ENCODE measurements around the gene CDKN1C.

CDKN1C gene

GRCh38 chr11:2883640-2883978 is 2.0 kb downstream of the CDKN1C start:
- Histone ChIP-seq H3K9ac (ENCODE audit: low read depth, low read length) (peak overlapping the region; percentile 68; the same call in 1 of the 2 replicates), H3K4me1 (ENCODE audit: insufficient read depth, low read length) (peaks cover 5% of the 10 kb centered on the region; the same call in 1 of the 2 replicates), H3K9me3 (ENCODE audit: control insufficient read depth, insufficient read depth, low read length) (no peaks in the 10 kb centered on the region), H3K36me3 (ENCODE audit: insufficient read depth, low read length) (no peaks in the 10 kb centered on the region)

DNA sequence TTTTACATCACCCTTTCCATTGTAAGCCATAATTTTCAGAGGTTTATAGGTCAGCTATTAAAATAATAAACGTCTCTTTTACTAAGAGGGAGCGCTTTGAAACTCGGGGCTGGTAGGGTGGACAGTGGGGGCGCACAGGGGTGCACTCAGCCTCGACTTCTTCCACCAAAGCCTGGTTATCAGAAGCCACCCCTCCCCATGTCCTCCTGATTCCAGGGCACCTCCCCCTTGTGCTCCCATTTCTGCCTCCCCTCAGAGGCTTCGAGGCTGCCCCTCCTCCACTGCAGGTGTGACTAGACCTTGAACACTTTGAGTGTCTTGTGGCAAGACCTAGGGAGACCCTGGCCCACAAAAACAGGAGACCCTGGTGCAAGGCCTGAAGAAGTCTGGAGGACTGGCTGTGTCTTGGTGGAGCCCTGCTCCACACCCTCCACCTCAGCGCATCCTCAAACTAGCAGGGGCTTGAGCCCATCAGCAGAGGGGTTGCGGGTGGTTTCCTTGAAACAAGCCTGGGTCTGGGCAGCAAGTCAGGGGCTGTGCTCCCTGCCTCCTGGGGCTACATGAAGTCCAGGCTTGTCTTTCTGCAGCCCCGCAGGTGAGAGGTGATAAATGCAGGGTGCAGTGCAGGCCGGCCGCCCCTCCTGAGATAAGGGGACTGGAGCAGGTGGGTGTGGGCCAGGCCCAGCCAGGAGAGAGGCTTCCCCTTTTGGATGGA is 3.0 kb downstream of the CDKN1C start:
- no peaks in the 10 kb centered on the region for H3K36me3 ChIP-seq (ENCODE audit: insufficient read depth, low read length)
- H3K9ac ChIP-seq (ENCODE audit: low read depth, low read length) = no peak overlapping the region

GRCh38 chr11:2881981-2882375 is 3.6 kb downstream of the CDKN1C start:
- no peaks in the 10 kb centered on the region for H3K36me3 ChIP-seq (ENCODE audit: insufficient read depth, low read length)
- no peaks in the 10 kb centered on the region for H3K9me3 ChIP-seq (ENCODE audit: control insufficient read depth, insufficient read depth, low read length)
- no peak overlapping the region for H3K9ac ChIP-seq (ENCODE audit: low read depth, low read length)
- peaks cover 5% of the 10 kb centered on the region; the same call in 1 of the 2 replicates for H3K4me1 ChIP-seq (ENCODE audit: insufficient read depth, low read length)

More for the DNA sequence above, 3.0 kb downstream of the CDKN1C start:
- Histone ChIP-seq H3K4me1 (ENCODE audit: insufficient read depth, low read length) (peaks cover 5% of the 10 kb centered on the region; the same call in 1 of the 2 replicates), H3K9me3 (ENCODE audit: control insufficient read depth, insufficient read depth, low read length) (no peaks in the 10 kb centered on the region)

DNA sequence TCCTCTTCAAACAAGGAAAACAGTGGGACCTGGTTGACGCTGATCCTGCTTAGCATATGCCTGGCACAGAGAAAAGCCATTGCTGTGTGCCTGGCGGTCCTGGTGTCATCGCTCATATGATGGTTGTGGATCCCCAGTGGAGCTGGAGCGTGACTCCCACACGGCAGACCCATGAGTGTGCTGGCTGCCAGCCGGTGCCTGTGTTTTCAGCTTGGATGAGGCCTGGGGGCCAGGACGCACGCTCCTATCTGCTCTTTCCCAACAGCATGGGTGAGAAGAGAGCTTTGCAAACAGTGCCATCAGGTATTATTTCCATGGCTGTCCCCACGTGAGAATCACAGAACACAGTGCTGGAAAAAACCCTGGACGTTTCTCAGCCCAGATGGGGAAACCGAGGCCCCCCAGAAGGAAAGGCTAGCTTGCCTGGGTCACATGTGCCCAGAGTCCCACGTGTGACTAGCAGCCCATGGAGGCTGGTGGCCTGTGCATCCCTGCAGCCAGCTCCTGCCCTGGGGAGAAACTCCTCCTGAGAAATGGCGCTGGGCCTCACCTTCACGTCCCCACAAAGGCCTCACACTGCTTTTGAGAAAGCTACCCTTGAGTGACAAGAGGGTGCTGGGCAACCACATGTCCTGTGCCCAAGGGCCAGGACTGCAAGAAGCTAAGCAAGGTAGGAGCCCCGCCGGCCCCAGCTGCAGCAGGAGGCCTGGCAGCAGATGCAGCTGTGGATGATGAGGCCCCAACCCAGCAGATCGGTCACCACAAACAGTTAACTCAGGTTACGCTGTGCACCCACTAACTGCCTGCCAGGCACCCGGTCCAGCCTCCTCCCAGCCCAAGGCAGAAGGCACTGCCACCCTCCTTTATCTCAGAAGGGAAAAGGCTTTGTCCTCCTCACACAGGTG is 4.2 kb downstream of the CDKN1C start:
- Histone ChIP-seq H3K4me1 (ENCODE audit: insufficient read depth, low read length) (peaks cover 1% of the 10 kb centered on the region; the same call in 1 of the 2 replicates), H3K9ac (ENCODE audit: low read depth, low read length) (no peak overlapping the region)

GRCh38 chr11:2880646-2881045 is 4.9 kb downstream of the CDKN1C start:
- no peak overlapping the region for H3K9ac ChIP-seq (ENCODE audit: low read depth, low read length)
- no peaks in the 10 kb centered on the region; the same call in 1 of the 2 replicates for H3K4me1 ChIP-seq (ENCODE audit: insufficient read depth, low read length)
- no peaks in the 10 kb centered on the region for H3K9me3 ChIP-seq (ENCODE audit: control insufficient read depth, insufficient read depth, low read length)
- no peaks in the 10 kb centered on the region for H3K36me3 ChIP-seq (ENCODE audit: insufficient read depth, low read length)

More for the DNA sequence above, 4.2 kb downstream of the CDKN1C start:
- Histone ChIP-seq H3K36me3 (ENCODE audit: insufficient read depth, low read length) (no peaks in the 10 kb centered on the region), H3K9me3 (ENCODE audit: control insufficient read depth, insufficient read depth, low read length) (no peaks in the 10 kb centered on the region)

DNA sequence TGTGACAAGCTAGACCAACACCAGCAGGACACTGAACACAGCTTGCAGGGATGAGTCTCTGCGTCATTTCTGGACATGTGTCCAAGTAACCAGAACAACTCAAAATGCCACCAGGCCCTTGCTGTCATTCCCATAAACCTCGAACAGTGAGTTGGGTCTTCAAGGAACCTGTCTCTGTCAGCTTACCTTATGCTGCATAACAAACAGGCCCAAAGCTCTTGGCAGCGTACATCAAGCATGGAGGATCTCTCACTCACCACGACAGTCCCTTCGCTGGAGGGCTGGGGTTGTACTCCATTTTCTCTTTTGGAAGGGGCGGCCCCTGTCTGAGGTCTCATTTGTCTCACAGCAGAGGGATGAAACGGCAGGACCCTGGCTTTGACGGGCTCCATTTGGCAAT is 6.8 kb downstream of the CDKN1C start:
- Histone ChIP-seq H3K9ac (ENCODE audit: low read depth, low read length) (no peak overlapping the region), H3K36me3 (ENCODE audit: insufficient read depth, low read length) (no peaks in the 10 kb centered on the region), H3K4me1 (ENCODE audit: insufficient read depth, low read length) (no peaks in the 10 kb centered on the region; the same call in 1 of the 2 replicates), H3K9me3 (ENCODE audit: control insufficient read depth, insufficient read depth, low read length) (no peaks in the 10 kb centered on the region)

DNA sequence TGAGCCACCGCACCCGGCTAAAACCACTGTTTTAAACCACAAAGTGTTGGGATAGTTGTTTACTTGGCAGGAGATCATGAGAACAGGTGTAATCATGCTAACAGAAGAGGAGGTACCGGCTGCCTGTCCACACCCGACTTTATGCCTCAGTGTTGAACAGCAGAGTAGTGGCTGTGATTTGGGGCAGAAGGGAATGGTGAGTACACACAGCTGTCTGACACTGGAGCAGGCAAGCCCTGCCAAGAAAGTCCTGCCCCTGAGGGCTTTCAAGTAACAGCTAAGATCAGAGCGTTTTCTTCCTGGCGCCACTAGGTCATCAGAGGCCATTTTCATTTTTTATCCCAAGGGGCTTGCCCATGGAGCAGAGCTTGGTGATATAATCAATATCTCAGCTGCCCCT is 8.1 kb downstream of the CDKN1C start:
- Histone ChIP-seq H3K4me1 (ENCODE audit: insufficient read depth, low read length) (no peaks in the 10 kb centered on the region; the same call in 1 of the 2 replicates), H3K9ac (ENCODE audit: low read depth, low read length) (no peak overlapping the region), H3K9me3 (ENCODE audit: control insufficient read depth, insufficient read depth, low read length) (no peaks in the 10 kb centered on the region), H3K36me3 (ENCODE audit: insufficient read depth, low read length) (no peaks in the 10 kb centered on the region)

DNA sequence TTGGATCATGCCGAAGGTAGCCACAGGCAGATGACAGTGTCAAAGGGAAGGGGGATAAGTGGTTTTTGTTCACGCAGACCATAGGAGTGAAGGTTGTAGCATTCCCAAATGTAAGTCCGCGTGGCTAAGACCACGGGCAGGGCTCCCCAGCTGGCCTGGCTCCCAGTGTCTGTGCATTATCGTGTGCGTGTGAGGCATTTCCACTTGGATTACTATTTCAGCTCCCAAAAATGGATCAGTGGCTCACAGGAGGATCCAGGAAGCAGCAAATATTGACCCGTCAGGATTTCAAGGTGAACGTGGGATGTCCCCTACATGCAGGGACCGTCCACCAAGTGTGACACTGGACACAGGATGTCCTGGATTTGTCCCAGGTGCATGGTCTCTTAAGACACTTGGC is 10.6 kb downstream of the CDKN1C start:
- Histone ChIP-seq H3K9me3 (ENCODE audit: control insufficient read depth, insufficient read depth, low read length) (no peaks in the 10 kb centered on the region), H3K9ac (ENCODE audit: low read depth, low read length) (no peak overlapping the region)

DNA sequence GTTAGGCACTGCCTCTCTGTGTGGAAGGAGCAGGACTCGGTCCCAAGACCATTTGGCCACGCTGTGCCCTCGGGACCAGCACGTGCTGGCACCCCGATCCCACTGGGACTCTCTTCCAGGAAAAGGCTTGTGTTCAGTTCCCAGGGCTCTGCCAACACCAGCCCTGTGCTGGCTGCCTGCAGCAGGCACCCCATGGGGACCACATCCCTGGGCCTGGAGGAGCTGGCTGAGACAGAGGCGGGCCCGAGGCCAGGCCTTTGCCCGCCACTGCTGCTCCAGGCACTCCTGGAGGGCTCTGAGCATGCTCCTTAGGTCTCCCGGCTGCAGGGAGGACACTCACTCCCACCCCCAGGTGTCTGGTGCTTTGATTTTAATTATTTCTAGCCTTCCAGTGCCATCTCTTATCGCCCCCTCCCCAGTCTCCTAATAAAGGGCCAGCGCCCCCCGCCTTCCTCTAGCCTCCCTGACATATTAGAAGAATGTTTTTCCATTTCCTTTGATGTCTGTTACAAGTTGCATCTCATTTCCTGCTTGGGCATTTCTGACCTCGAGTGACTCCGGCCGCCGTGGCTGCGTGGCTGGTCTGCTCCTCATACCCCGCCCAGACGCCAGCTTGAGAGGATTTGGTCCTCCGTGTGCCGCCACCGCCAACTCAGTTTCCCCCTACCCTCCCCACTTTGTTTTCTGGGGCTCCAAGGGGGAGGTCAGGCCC is 14.4 kb downstream of the CDKN1C start:
- peaks cover 20% of the 10 kb centered on the region for H3K4me1 ChIP-seq (ENCODE audit: insufficient read depth, low read length)
- no peaks in the 10 kb centered on the region; the same call in 1 of the 2 replicates for H3K9me3 ChIP-seq (ENCODE audit: control insufficient read depth, insufficient read depth, low read length)
- no peaks in the 10 kb centered on the region for H3K36me3 ChIP-seq (ENCODE audit: insufficient read depth, low read length)
- H3K9ac ChIP-seq (ENCODE audit: low read depth, low read length) = no peak overlapping the region

More for the DNA sequence above, 10.6 kb downstream of the CDKN1C start:
- no peaks in the 10 kb centered on the region for H3K36me3 ChIP-seq (ENCODE audit: insufficient read depth, low read length)
- peaks cover 6% of the 10 kb centered on the region; the same call in 1 of the 2 replicates for H3K4me1 ChIP-seq (ENCODE audit: insufficient read depth, low read length)

DNA sequence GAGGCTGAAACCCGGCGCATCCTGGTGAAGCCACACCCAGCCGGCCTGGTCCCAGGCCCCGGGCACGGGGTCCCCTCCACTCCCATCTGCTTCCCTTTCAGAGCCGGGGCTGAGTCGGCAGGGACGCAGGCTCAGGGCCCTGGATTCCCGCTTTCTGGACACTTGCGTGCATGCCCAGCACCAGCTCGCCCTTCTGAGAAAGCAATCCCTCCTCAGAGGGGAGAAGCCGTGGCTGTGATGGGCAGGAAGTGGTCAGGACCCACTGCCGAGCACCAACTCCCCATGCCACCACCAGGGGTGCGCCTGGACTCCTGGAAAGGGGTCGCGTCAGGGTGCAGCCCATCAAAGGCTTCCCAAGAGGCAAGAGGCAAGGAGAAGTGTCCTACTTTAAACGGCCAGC is 15.1 kb downstream of the CDKN1C start:
- no peaks in the 10 kb centered on the region for H3K36me3 ChIP-seq (ENCODE audit: insufficient read depth, low read length)
- H3K4me1 ChIP-seq (ENCODE audit: insufficient read depth, low read length) = peaks cover 20% of the 10 kb centered on the region
- H3K9ac ChIP-seq (ENCODE audit: low read depth, low read length) = no peak overlapping the region
- no peaks in the 10 kb centered on the region; the same call in 1 of the 2 replicates for H3K9me3 ChIP-seq (ENCODE audit: control insufficient read depth, insufficient read depth, low read length)

GRCh38 chr11:2869561-2870427 is 15.8 kb downstream of the CDKN1C start:
- peaks cover 20% of the 10 kb centered on the region for H3K4me1 ChIP-seq (ENCODE audit: insufficient read depth, low read length)
- H3K9me3 ChIP-seq (ENCODE audit: control insufficient read depth, insufficient read depth, low read length) = no peaks in the 10 kb centered on the region; the same call in 1 of the 2 replicates
- H3K36me3 ChIP-seq (ENCODE audit: insufficient read depth, low read length) = no peaks in the 10 kb centered on the region
- H3K9ac ChIP-seq (ENCODE audit: low read depth, low read length) = no peak overlapping the region

GRCh38 chr11:2869134-2869526 is 16.4 kb downstream of the CDKN1C start:
- Histone ChIP-seq H3K9me3 (ENCODE audit: control insufficient read depth, insufficient read depth, low read length) (no peaks in the 10 kb centered on the region; the same call in 1 of the 2 replicates), H3K9ac (ENCODE audit: low read depth, low read length) (no peak overlapping the region), H3K36me3 (ENCODE audit: insufficient read depth, low read length) (no peaks in the 10 kb centered on the region), H3K4me1 (ENCODE audit: insufficient read depth, low read length) (peaks cover 20% of the 10 kb centered on the region)

- peak overlapping the region; percentile 17; the same call in 1 of the 2 replicates for H3K9ac ChIP-seq (ENCODE audit: low read depth, low read length)
- H3K36me3 ChIP-seq (ENCODE audit: insufficient read depth, low read length) = no peaks in the 10 kb centered on the region
- H3K4me1 ChIP-seq (ENCODE audit: insufficient read depth, low read length) = peaks cover 20% of the 10 kb centered on the region
- H3K9me3 ChIP-seq (ENCODE audit: control insufficient read depth, insufficient read depth, low read length) = no peaks in the 10 kb centered on the region; the same call in 1 of the 2 replicates
Measured at GRCh38 chr11:2868506-2869133, 17.0 kb downstream of the CDKN1C start.
